ENCODE results near the gene STAT5A.
"Not testable (repeated sequence)": the region's sequence is repeated elsewhere in the genome, so short reads cannot be mapped to it uniquely, and the experiment has no call there.

Gene STAT5A

DNA sequence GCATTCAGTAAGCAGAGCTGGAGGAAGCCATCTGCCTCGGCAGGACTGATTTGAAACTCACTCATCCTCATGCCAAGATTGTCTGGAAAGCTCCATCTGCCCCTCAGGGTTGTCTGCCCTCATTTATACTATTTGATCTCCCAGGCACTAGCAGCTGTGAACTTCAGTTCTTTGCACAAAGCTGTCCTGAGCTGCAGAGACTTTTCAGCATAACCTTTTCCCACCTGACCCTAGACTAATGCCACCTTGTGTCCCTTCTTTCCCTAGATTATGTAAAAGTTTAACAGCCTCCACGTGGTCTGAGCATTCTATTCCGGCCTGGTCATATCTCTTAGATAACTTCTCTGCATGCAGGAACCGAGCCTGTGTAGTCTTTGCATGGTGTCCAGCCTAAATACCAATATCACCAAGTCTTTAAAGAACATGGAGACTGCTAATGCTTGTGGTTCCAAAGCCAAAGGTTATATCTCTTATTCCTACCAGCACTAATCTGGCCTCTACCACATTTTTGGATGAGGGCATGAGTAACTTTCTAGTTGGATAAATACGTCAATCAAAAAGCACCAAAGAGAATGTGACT, 29.1 kb downstream of the STAT5A start:
- no peak for TF ChIP-seq CTCF (IDR thresholded peaks at IDR 0.05; ENCODE audit: extremely low read depth, missing control alignments)
- DNase-seq (ENCODE audit: low spot score): no peak

DNA sequence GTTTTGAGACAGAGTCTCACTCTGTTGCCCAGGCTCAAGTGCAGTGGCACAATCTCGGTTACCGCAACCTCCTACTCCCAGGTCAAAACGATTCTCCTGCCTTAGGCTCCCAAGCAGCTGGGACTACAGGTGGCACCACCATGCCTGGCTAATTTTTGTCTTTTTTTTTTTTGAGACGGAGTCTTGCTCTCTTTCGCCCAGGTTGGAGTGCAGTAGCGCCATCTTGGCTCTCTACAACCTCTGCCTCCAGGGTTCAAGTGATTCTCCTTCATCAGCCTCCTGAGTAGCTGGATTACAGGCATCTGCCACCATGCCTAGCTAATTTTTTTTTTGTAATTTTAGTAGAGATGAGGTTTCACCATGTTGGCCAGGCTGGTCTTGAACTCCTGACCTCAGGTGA, 29.7 kb downstream of the STAT5A start:
- not testable (repeated sequence) for DNase-seq (ENCODE audit: low spot score)

GRCh38 chr17:42321555-42321954, 33.3 kb downstream of the STAT5A start:
- no peak for TF ChIP-seq CTCF (IDR thresholded peaks at IDR 0.05; ENCODE audit: extremely low read depth, missing control alignments)
- no peak for DNase-seq (ENCODE audit: low spot score)

DNA sequence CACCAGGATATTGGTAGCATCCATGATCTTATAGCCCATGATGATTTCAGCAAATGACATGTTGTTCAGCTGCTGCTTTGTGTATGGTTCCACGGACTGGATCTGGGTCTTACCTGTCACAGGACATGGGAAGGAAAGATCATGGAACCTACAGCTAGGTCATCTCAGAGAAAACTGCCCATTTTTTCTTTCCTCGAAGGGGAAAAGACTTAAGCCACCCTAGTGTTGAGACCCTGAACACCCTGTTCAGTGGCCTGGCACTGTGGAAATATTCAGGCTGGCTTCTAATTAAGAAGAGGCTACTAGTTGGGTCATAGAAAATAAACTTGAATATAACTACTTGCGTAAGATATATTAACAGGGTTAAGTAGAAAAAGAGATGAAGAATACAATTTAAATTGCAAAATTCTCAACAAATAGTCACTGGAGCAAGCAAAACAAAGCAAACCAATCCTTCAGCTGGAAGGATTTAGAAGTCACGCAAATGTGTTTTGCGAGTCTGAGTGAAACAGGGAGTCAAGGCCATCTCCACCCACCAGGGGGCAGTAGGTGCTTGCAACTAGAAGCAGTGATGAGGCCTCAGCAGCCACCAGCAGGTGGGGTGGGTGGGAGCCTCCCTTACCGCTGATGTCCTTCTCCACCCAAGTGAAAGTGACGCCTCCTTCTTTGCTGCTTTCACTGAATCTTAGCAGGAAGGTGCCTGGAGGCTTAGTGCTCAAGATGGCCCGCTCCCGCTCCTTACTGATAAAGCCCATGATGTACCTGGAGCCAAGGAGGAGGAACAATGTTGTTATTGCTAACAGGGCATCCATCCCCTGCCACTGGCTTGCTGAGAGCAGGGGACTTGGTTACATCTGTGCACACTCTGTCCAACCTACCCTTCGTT, 34.3 kb downstream of the STAT5A start:
- TF ChIP-seq CTCF (IDR thresholded peaks at IDR 0.05; ENCODE audit: extremely low read depth, missing control alignments): peak; percentile 99
- DNase-seq (ENCODE audit: low spot score): peak; percentile 87

DNA sequence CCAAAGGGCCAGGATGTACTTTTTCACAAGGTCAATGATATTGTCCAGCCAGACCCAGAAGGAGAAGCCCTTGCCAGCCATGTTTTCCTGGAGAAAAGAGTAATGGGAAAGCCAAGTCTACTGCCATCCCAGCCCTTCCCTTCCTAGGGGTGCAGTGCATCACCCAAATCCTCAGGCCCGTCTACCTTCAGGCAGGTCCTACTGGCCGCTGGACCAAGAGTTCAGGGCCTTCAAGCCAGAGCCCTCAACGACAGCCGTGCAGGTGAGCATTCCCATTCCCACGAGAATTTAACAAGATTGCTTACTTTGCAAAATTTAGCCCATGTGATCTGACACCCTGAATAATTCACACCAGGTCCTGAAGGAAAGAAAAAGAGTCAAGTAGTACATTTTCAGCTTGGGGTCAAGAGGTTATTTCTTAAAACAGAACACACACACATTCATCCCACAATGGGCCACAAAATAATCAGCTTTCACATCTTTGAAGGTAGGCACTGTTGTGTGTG, 35.0 kb downstream of the STAT5A start:
- no peak for DNase-seq (ENCODE audit: low spot score)

DNA sequence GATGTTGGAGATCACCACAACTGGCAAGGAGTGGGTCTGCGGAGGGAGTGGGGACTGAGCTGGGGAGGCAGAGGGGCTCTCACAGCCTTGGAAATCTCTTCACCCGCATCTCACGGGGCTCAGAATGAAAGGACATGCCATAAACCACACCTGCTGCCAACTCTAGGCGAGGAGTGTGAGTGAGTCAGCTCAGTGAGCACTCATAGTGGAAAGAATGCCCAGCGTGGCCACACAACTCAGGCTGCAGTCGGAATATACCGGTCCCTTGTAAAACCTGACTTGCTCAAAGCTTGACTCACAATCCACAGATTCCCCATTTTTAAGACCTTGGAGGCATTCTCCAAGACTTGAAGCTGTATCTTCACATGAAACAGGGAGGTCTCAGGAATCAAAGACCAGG, 36.7 kb downstream of the STAT5A start:
- TF ChIP-seq CTCF (IDR thresholded peaks at IDR 0.05; ENCODE audit: extremely low read depth, missing control alignments): no peak
- no peak for DNase-seq (ENCODE audit: low spot score)

More for the DNA sequence above, 35.0 kb downstream of the STAT5A start:
- no peak for TF ChIP-seq CTCF (IDR thresholded peaks at IDR 0.05; ENCODE audit: extremely low read depth, missing control alignments)

- TF ChIP-seq CTCF (IDR thresholded peaks at IDR 0.05; ENCODE audit: extremely low read depth, missing control alignments): no peak
- no peak for DNase-seq (ENCODE audit: low spot score)
Observed at GRCh38 chr17:42329025-42329976, 41.0 kb downstream of the STAT5A start.

Data from GM20000 (cell line).